HepG2 (cell line): Measurements from ENCODE around the gene GRIP1. TPM values are rescaled to one million over a fixed set of nuclear protein-coding genes. Genes with fewer than 3 reads are reported as not detected.

Experiments
- ATAC-seq: fragments of 200-7000 bp; cut with Tn5 transposase; 3 replicates; pipeline ENCODE4 v1.9.1; 2020; ENCODE audit warnings: mild to moderate bottlenecking, moderate library complexity
- Bru-seq: library from RNA; stranded (reverse); fragments of 400-500 nt; gene quantifications from one replicate; lab custom pipeline; 2021; lab: Mats Ljungman, UMichigan
- BruChase-seq, 2 experiments: library from RNA; stranded (reverse); fragments of 400-500 nt; gene quantifications; one replicate each; lab custom pipeline; 2021; lab: Mats Ljungman, UMichigan
- BruUV-seq: library from RNA; stranded (reverse); fragments of 400-500 nt; replicated peaks from 2 replicates; lab custom pipeline; 2021; lab: Mats Ljungman, UMichigan
- CTCF ChIA-PET: fragments of 300-600 bp; formaldehyde crosslinking; extraction: SDS; loops from one replicate; lab custom pipeline; 2021; ENCODE audit warnings: low total read pairs, inconsistent platforms, low intra/inter-chr PET ratio; lab: Yijun Ruan, JAX
- POLR2A ChIA-PET: fragments of 350-600 bp; sonication (Branson Sonifier 250); formaldehyde crosslinking; loops from one replicate; lab custom pipeline; 2020; ENCODE audit warnings: antibody characterized with exemption, inconsistent platforms; lab: Yijun Ruan, JAX
- DNase-seq: peaks from one replicate; pipeline ENCODE4 v3.0.0-alpha.2; 2015; ENCODE audit warnings: low spot score
- FAIRE-seq: peaks from 3 replicates; lab custom pipeline; 2011; peaks lifted over from hg19 to GRCh38; lab: Jason Lieb, UNC
- H2AFZ ChIP-seq: one replicate; pipeline ENCODE4 v1.6.1; 2011; ENCODE audit warnings: low read length, inconsistent platforms
- H3K27ac ChIP-seq: fragments of 300-600 bp; 3 replicates; pipeline ENCODE4 v1.8.0; 2011; ENCODE audit warnings: mixed run types, mild to moderate bottlenecking, mixed read lengths, low read length, inconsistent platforms; ENCODE audit not compliant: insufficient read depth; ENCODE audit errors: extremely low read length
- H3K27me3 ChIP-seq, 2 experiments: fragments of 200-600 bp in 1 of 2; 2 replicates in 1 of 2; 3 replicates in 1 of 2; pipeline versions ENCODE4 v1.6.0 to v1.8.0; 2011; ENCODE audit warnings: low read length in 2 of 2, mild to moderate bottlenecking in 2 of 2, moderate library complexity in 2 of 2, inconsistent platforms in 1 of 2; ENCODE audit not compliant: insufficient read depth in 2 of 2, control insufficient read depth in 1 of 2
- H3K36me3 ChIP-seq, 2 experiments: fragments of 200-600 bp in 1 of 2; replicated peaks in 1 of 2; 2 replicates in 1 of 2; 3 replicates in 1 of 2; pipeline versions ENCODE4 v1.5.1 to v1.8.0; 2011; ENCODE audit warnings: low read length in 2 of 2, inconsistent platforms in 1 of 2; ENCODE audit not compliant: insufficient read depth in 2 of 2, control insufficient read depth in 1 of 2
- H3K4me1 ChIP-seq: 2 replicates; pipeline ENCODE4 v1.5.1; 2012; ENCODE audit warnings: low read length, inconsistent platforms; ENCODE audit not compliant: insufficient read depth
- H3K4me2 ChIP-seq: 2 replicates; pipeline ENCODE4 v1.6.0; 2011; ENCODE audit warnings: low read depth, low read length, inconsistent platforms
- H3K4me3 ChIP-seq, 3 experiments: fragments of 200-600 bp in 1 of 3; sonication (generic), shearing (Covaris generic) in 1 of 3; replicated peaks in 1 of 3; 2 replicates each; pipeline ENCODE4 v1.5.1; 2011 to 2016; ENCODE audit warnings: low read length in 3 of 3, inconsistent platforms in 2 of 3, low read depth in 2 of 3, mild to moderate bottlenecking in 2 of 3, control low read depth in 1 of 3, mixed read lengths in 1 of 3; ENCODE audit not compliant: insufficient read depth in 1 of 3
- H3K79me2 ChIP-seq: one replicate; pipeline ENCODE4 v1.6.1; 2011; ENCODE audit warnings: low read length, inconsistent platforms; ENCODE audit not compliant: insufficient read depth
- H3K9ac ChIP-seq: 2 replicates; pipeline ENCODE4 v1.6.0; 2011; ENCODE audit warnings: mild to moderate bottlenecking, low read depth, low read length, inconsistent platforms; ENCODE audit not compliant: insufficient read depth
- H3K9me3 ChIP-seq: 2 replicates; pipeline ENCODE4 v1.5.1; 2012; ENCODE audit warnings: mild to moderate bottlenecking, low read length
- H4K20me1 ChIP-seq: 2 replicates; pipeline ENCODE4 v1.6.0; 2011; ENCODE audit warnings: inconsistent platforms, mild to moderate bottlenecking, low read length, moderate library complexity; ENCODE audit not compliant: insufficient read depth
- CBX1 ChIP-seq: IDR thresholded peaks from one replicate; pipeline ENCODE4 v1.6.1; 2016; ENCODE audit warnings: antibody characterized with exemption, low read depth
- CREBL2 ChIP-seq: sonication (generic); formaldehyde crosslinking; IDR thresholded peaks from 2 replicates; pipeline ENCODE4 v1.8.1; 2023; ENCODE audit warnings: missing genetic modification reagents, mild to moderate bottlenecking, borderline replicate concordance
- FIP1L1 ChIP-seq: fragments of 200-400 bp; formaldehyde crosslinking; IDR thresholded peaks from 2 replicates; pipeline ENCODE4 v1.6.1; 2018; ENCODE audit warnings: low read depth, mild to moderate bottlenecking, low read length, moderate library complexity, borderline replicate concordance; ENCODE audit not compliant: insufficient read depth
- GMEB2 ChIP-seq: IDR thresholded peaks from 2 replicates; pipeline ENCODE4 v1.6.1; 2016; ENCODE audit warnings: missing biosample characterization, missing genetic modification reagents, low read depth
- IRX3 ChIP-seq: sonication (generic); formaldehyde crosslinking; IDR thresholded peaks from 2 replicates; pipeline ENCODE4 v1.8.1; 2023; ENCODE audit warnings: mild to moderate bottlenecking, low read depth, missing genetic modification reagents, borderline replicate concordance
- KDM4B ChIP-seq: sonication (generic); formaldehyde crosslinking; IDR thresholded peaks from 2 replicates; pipeline ENCODE4 v1.4.0; 2020; ENCODE audit warnings: missing genetic modification reagents
- POLR2A ChIP-seq, 2 experiments: IDR thresholded peaks; 2 replicates each; pipeline ENCODE4 v1.6.1; 2011; ENCODE audit warnings: low read depth in 2 of 2, low read length in 2 of 2, mild to moderate bottlenecking in 1 of 2, moderate library complexity in 1 of 2; ENCODE audit not compliant: insufficient read depth in 1 of 2
- SIN3B ChIP-seq: fragments of 150-350 bp; IDR thresholded peaks from 2 replicates; pipeline ENCODE4 v1.6.1; 2014; ENCODE audit warnings: low read length
- SNAPC2 ChIP-seq: sonication (generic); formaldehyde crosslinking; IDR thresholded peaks from 2 replicates; pipeline ENCODE4 v1.8.1; 2022; ENCODE audit warnings: mild to moderate bottlenecking, missing genetic modification reagents
- STAT5B ChIP-seq: sonication (generic); formaldehyde crosslinking; IDR thresholded peaks from 2 replicates; pipeline ENCODE4 v1.4.0; 2020; ENCODE audit warnings: missing genetic modification reagents
- ZFP37 ChIP-seq: sonication (generic); formaldehyde crosslinking; IDR thresholded peaks from 2 replicates; pipeline ENCODE4 v1.4.0; 2020; ENCODE audit warnings: missing genetic modification reagents, borderline replicate concordance
- ZNF136 ChIP-seq: sonication (generic); formaldehyde crosslinking; IDR thresholded peaks from 2 replicates; pipeline ENCODE4 v1.8.1; 2022; ENCODE audit warnings: low read depth, mild to moderate bottlenecking, moderate library complexity, missing genetic modification reagents
- ZNF3 ChIP-seq: IDR thresholded peaks from 2 replicates; pipeline ENCODE4 v1.7.0; 2017; ENCODE audit warnings: inconsistent platforms
- ZNF367 ChIP-seq: sonication (generic); formaldehyde crosslinking; IDR thresholded peaks from 2 replicates; pipeline ENCODE4 v1.4.0; 2020; ENCODE audit warnings: missing genetic modification reagents, borderline replicate concordance
- ZNF660 ChIP-seq: sonication (generic); formaldehyde crosslinking; IDR thresholded peaks from 2 replicates; pipeline ENCODE4 v1.5.1; 2020; ENCODE audit warnings: mild to moderate bottlenecking, low read depth, missing genetic modification reagents, borderline replicate concordance
- ZNF704 ChIP-seq: sonication (generic); formaldehyde crosslinking; IDR thresholded peaks from 2 replicates; pipeline ENCODE4 v1.8.1; 2023; ENCODE audit warnings: mild to moderate bottlenecking, inconsistent platforms, moderate library complexity, missing genetic modification reagents, borderline replicate concordance
- ZNF746 ChIP-seq: sonication (generic); formaldehyde crosslinking; IDR thresholded peaks from 2 replicates; pipeline ENCODE4 v1.8.0; 2022; ENCODE audit warnings: mild to moderate bottlenecking, missing genetic modification reagents
- WGBS: methylation state at CpG from one replicate; pipeline ENCODE4 v1.1.6; 2017; ENCODE audit warnings: low lambda C conversion rate; 5-methylcytosine and 5-hydroxymethylcytosine counted together
- in situ Hi-C: cut with HindIII; loops from 2 replicates; pipeline ENCODE4 v1.10.0; 2017; ENCODE audit warnings: low pct_unique_long_range_greater_than_20kb; ENCODE audit not compliant: extremely low pct_ligation_motif_present
- intact Hi-C: fragments of 100-400 bp; cut with micrococcal nuclease; formaldehyde crosslinking; loops from one replicate; pipeline ENCODE4 v1.10.0; 2022; ENCODE audit not compliant: unreplicated experiment
- long read RNA-seq, 2 experiments: library from RNA in 1 of 2; library from polyadenylated mRNA in 1 of 2; stranded (forward) in 1 of 2; unstranded in 1 of 2; transcript quantifications; one replicate each; pipeline ENCODE4 v2.0.0, GENCODE V29; 2019 to 2022
- polyA minus RNA-seq, 3 experiments: library from RNA; depleted of rRNA, polyadenylated mRNA; stranded (reverse); fragments of >200 nt; gene quantifications; 2 replicates each; pipeline ENCODE4 v1.2.3, GENCODE V29; 2011; ENCODE audit warnings: low replicate concordance in 1 of 3
- polyA plus RNA-seq, 8 experiments: library from polyadenylated mRNA; depleted of rRNA in 3 of 8; stranded (reverse) in 7 of 8; unstranded in 1 of 8; fragments of >200 nt; fragmentation: Illumina TruSeq in 4 of 8; extraction: Trizol in 4 of 8; gene quantifications; 2 replicates each; pipeline versions ENCODE4 v1.2.1 to v1.2.3, GENCODE V29; 2011 to 2016; ENCODE audit warnings: low read depth in 4 of 8, missing spikeins in 1 of 8, mixed read lengths in 1 of 8; ENCODE audit not compliant: insufficient read depth in 1 of 8
- total RNA-seq, 5 experiments: library from RNA; depleted of rRNA; stranded (reverse); fragments of >200 nt; fragmentation: Illumina TruSeq; extraction: Trizol; gene quantifications; 2 replicates each; pipeline ENCODE4 v1.2.3, GENCODE V29; 2016; ENCODE audit warnings: low read depth in 1 of 5

Gene GRIP1
- not detected in 2 replicates for total RNA-seq (2016; rRNA removed; fragmentation: Illumina TruSeq; extraction: Trizol)
- not detected in 2 replicates for total RNA-seq (2016; cell fraction: cytosol; rRNA removed; fragmentation: Illumina TruSeq; extraction: Trizol; ENCODE audit: low read depth)
- not detected in 2 replicates for total RNA-seq (2016; cell fraction: insoluble cytoplasmic fraction; rRNA removed; fragmentation: Illumina TruSeq; extraction: Trizol)
- not detected in 2 replicates for total RNA-seq (2016; cell fraction: membrane; rRNA removed; fragmentation: Illumina TruSeq; extraction: Trizol)
- 0.31 TPM in 1 of 2 replicates, not detected in the other for total RNA-seq (2016; cell fraction: nucleus; rRNA removed; fragmentation: Illumina TruSeq; extraction: Trizol)
- 0.08 TPM in 1 of 2 replicates, not detected in the other for polyA plus RNA-seq (2011; rRNA removed)
- not detected in 2 replicates for polyA plus RNA-seq (2011; cell fraction: cytosol; rRNA removed)
- polyA plus RNA-seq (2011; cell fraction: nucleus; rRNA removed): 0.11 and 0.47 TPM in 2 replicates
- not detected in 2 replicates for polyA plus RNA-seq (2012)
- polyA plus RNA-seq (2016; cell fraction: cytosol; fragmentation: Illumina TruSeq; extraction: Trizol; ENCODE audit: low read depth): not detected in 2 replicates
- polyA plus RNA-seq (2016; cell fraction: insoluble cytoplasmic fraction; fragmentation: Illumina TruSeq; extraction: Trizol; ENCODE audit: low read depth): not detected in 2 replicates
- not detected in 2 replicates for polyA plus RNA-seq (2016; cell fraction: membrane; fragmentation: Illumina TruSeq; extraction: Trizol; ENCODE audit: low read depth)
- not detected in 2 replicates for polyA plus RNA-seq (2016; cell fraction: nucleus; fragmentation: Illumina TruSeq; extraction: Trizol; ENCODE audit: insufficient read depth, low read depth)
- polyA minus RNA-seq (2011; rRNA and poly(A)+ RNA removed; ENCODE audit: low replicate concordance): not detected in 2 replicates
- not detected in 2 replicates for polyA minus RNA-seq (2011; cell fraction: cytosol; rRNA and poly(A)+ RNA removed)
- not detected in 2 replicates for polyA minus RNA-seq (2011; cell fraction: nucleus; rRNA and poly(A)+ RNA removed)
- Bru-seq, nascent RNA: percentile 12 among the genes with signal in this experiment
- percentile 8 among the genes with signal in this experiment for BruChase-seq, experiment 1, labeled RNA remaining after a 6-hour chase
- percentile 11 among the genes with signal in this experiment for BruChase-seq, experiment 2, labeled RNA remaining after a 2-hour chase
- long read RNA-seq, experiment 1: 0 reads
- long read RNA-seq, experiment 2: 0 reads

GRCh38 chr12:66678338-66679275 lies at the start of gene GRIP1:
TSS of gene GRIP1 (minus strand) at chr12:66679076. CDS start at chr12:66678904, 172 bp downstream.
- Histone ChIP-seq H4K20me1 (no peaks in the 10 kb centered on the region), H3K9me3 (no peaks in the 10 kb centered on the region), H3K9ac (no peak within 1 kb of the TSS), H3K4me2 (no peak within 1 kb of the TSS), H3K4me3 (no peak within 1 kb of the TSS), H2AFZ (no peak within 1 kb of the TSS), H3K36me3 (no peaks in the 10 kb centered on the region), H3K79me2 (no peaks in the 10 kb centered on the region), H3K27me3 (no peaks in the 10 kb centered on the region; a peak in 1 of 5 replicates), H3K4me1 (no peaks in the 10 kb centered on the region), H3K27ac (no peak within 1 kb of the TSS)
- ATAC-seq (no peak), DNase-seq (no peak), FAIRE-seq (no peak)
- intact Hi-C loops: no loop called here
- WGBS: 40% methylated on average over 16 of the region's 16 CpGs
- ChIA-PET CTCF (no interaction called here), POLR2A (no interaction called here)
- BruUV-seq: no TSS peak
- in situ Hi-C loops: no loop called here
- TF ChIP-seq ZNF704 (CRISPR knock-in tag) (no peak), SNAPC2 (CRISPR knock-in tag) (no peak), ZNF136 (CRISPR knock-in tag) (no peak), ZNF746 (CRISPR knock-in tag) (no peak), SIN3B (no peak), IRX3 (no peak), ZFP37 (no peak), ZNF660 (no peak), GMEB2 (CRISPR knock-in tag) (no peak), KDM4B (CRISPR knock-in tag) (no peak), CREBL2 (CRISPR knock-in tag) (no peak), STAT5B (CRISPR knock-in tag) (no peak), CBX1 (no peak), ZNF3 (CRISPR knock-in tag) (no peak), POLR2A (IDR thresholded peaks at IDR 0.05; ENCODE audit: insufficient read depth in 1 of 2, low read depth in 2 of 2, low read length in 2 of 2) (no peak), ZNF367 (no peak), FIP1L1 (no peak)
